HK-2 (cell line): ENCODE results near the gene LANCL2.
"Not testable (repeated sequence)": the region's sequence is repeated elsewhere in the genome, so short reads cannot be mapped to it uniquely, and the experiment has no call there.

ENCODE experiments used
- DNase-seq: peaks from one replicate; pipeline ENCODE4 v3.0.0-alpha.2; 2018; ENCODE audit not compliant: unreplicated experiment

Gene LANCL2

GRCh38 chr7:55362927-55363326, 2.2 kb upstream of the LANCL2 start:
- no peak for DNase-seq

- no peak for DNase-seq
These were observed 1.6 kb upstream of the LANCL2 start for GRCh38 chr7:55363386-55364170.

GRCh38 chr7:55365675-55366460, 731 bp downstream of the LANCL2 start:
- DNase-seq, result peak; percentile 95

GRCh38 chr7:55366461-55367070, 1.4 kb downstream of the LANCL2 start:
- peak; percentile 31 for DNase-seq

- no peak for DNase-seq
These were observed 2.2 kb downstream of the LANCL2 start for GRCh38 chr7:55367283-55367840.

GRCh38 chr7:55369427-55370400, 4.6 kb downstream of the LANCL2 start:
- DNase-seq, result peak; percentile 5

- no peak for DNase-seq
These were observed 9.1 kb downstream of the LANCL2 start for GRCh38 chr7:55374213-55374612.

- no peak for DNase-seq
These were observed 10.1 kb downstream of the LANCL2 start for GRCh38 chr7:55375237-55375636.

GRCh38 chr7:55377162-55377817, 12.2 kb downstream of the LANCL2 start:
- DNase-seq, result no peak

- no peak for DNase-seq
These were observed 14.1 kb downstream of the LANCL2 start for GRCh38 chr7:55379285-55379684.

GRCh38 chr7:55381189-55381588, 16.1 kb downstream of the LANCL2 start:
- DNase-seq, result no peak

GRCh38 chr7:55381696-55382095, 16.6 kb downstream of the LANCL2 start:
- no peak for DNase-seq

GRCh38 chr7:55382251-55382650, 17.1 kb downstream of the LANCL2 start:
- DNase-seq, result no peak

GRCh38 chr7:55386541-55386940, 21.4 kb downstream of the LANCL2 start:
- DNase-seq, result no peak

GRCh38 chr7:55387062-55387965, 22.2 kb downstream of the LANCL2 start:
- DNase-seq, result no peak

GRCh38 chr7:55396233-55396785, 31.2 kb downstream of the LANCL2 start:
- DNase-seq, result no peak

GRCh38 chr7:55397617-55398016, 32.5 kb downstream of the LANCL2 start:
- DNase-seq, result no peak

GRCh38 chr7:55400191-55400590, 35.1 kb downstream of the LANCL2 start:
- no peak for DNase-seq

- not testable (repeated sequence) for DNase-seq
These were observed 37.4 kb downstream of the LANCL2 start for GRCh38 chr7:55402506-55402905.
